ENCODE data around the gene CCDC40.

DNA sequence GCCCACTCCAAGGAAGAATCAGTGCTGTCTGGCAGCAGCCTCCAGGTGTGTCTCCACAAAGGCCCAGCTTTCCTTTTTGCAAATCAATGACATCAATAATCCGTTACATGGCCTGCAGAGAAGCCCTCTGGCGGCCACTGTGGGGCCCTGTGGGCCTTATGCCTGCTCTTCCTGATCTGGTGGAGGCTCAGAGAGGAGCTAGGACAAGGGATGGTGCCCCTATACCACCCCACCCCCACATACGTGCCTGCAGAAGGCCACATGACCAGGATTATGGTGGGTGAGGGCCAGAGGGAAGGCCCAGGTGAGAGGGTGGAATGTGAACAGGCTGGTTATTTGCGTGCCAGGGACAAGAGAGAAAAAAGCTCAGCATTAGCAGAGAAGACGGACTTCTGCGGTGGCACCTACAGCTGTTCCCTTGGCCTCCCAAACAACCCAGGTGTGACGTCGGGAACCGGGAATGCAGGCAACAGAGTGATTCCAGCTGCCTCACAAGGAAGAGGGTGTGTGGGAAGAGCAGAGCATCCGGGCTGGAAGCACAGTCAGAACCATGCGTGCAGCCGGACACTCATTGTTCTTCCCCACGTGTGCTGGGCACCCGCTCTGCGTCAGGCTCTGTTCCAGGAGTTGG lies 88.0 kb downstream of the CCDC40 start:
- TF ChIP-seq, protein P1, sequence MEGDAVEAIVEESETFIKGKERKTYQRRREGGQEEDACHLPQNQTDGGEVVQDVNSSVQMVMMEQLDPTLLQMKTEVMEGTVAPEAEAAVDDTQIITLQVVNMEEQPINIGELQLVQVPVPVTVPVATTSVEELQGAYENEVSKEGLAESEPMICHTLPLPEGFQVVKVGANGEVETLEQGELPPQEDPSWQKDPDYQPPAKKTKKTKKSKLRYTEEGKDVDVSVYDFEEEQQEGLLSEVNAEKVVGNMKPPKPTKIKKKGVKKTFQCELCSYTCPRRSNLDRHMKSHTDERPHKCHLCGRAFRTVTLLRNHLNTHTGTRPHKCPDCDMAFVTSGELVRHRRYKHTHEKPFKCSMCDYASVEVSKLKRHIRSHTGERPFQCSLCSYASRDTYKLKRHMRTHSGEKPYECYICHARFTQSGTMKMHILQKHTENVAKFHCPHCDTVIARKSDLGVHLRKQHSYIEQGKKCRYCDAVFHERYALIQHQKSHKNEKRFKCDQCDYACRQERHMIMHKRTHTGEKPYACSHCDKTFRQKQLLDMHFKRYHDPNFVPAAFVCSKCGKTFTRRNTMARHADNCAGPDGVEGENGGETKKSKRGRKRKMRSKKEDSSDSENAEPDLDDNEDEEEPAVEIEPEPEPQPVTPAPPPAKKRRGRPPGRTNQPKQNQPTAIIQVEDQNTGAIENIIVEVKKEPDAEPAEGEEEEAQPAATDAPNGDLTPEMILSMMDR (IDR thresholded peaks at IDR 0.05), result peak in 3 of 6 experiments; percentile 27 to 45 (median 44)
- TF ChIP-seq POLR2A (IDR thresholded peaks at IDR 0.05), result no peak

Measured in thyroid gland (tissue), 4 donors.